ENCODE measurements around the gene KLHDC4. TPM values are rescaled to one million over a fixed set of nuclear protein-coding genes. Genes with fewer than 3 reads are reported as not detected.

Gene KLHDC4
- total and polyA plus RNA-seq, 9 of the 15 experiments (the other 6 are each of a cell fraction or from before 2014, with no cell fraction given): 1.3 to 68.1 (median 32.8) TPM

DNA sequence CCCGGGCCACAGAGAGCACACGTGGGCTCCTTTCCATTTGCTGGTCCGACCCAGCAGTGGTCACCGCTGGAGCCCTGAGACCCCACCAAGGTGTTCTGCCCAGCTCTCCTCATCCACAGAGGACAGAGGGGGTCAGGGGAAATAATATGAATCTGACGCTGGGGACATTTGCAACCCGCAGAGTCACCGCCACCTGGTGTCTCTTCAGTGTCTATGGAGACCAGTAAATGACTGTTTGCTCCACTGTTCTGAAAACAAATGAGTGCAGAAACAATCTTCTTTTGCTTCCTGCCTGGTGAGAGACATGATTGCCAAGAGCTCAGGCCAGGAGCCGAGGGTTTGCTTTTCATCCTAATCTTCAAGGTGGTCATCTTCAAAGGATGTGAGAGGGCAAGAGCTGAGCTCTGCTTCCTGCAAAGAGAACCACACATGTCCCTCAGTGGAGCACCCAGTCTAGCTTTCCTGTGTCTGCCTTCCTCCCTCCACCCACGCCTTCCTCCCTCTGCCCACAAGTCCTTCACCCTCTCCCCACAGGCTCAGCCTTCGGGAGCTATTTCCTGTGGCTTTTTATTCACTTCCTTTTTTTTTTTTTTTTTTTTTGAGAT is 14.7 kb upstream of the KLHDC4 start (continued):
- TF ChIP-seq, protein P1, sequence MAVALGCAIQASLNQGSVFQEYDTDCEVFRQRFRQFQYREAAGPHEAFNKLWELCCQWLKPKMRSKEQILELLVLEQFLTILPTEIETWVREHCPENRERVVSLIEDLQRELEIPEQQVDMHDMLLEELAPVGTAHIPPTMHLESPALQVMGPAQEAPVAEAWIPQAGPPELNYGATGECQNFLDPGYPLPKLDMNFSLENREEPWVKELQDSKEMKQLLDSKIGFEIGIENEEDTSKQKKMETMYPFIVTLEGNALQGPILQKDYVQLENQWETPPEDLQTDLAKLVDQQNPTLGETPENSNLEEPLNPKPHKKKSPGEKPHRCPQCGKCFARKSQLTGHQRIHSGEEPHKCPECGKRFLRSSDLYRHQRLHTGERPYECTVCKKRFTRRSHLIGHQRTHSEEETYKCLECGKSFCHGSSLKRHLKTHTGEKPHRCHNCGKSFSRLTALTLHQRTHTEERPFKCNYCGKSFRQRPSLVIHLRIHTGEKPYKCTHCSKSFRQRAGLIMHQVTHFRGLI (CRISPR knock-in tag; IDR thresholded peaks at IDR 0.05): no peak
- TF ChIP-seq ETV1 (tag; conservative IDR thresholded peaks at IDR 0.05; ENCODE audit: low read depth) (peak; percentile 54), SIRT6 (IDR thresholded peaks at IDR 0.05; ENCODE audit: low read depth, low read length) (no peak), NONO (IDR thresholded peaks at IDR 0.05; ENCODE audit: low read depth in 2 of 2, low read length in 1 of 2) (no peak), LEF1 (IDR thresholded peaks at IDR 0.05) (peak; percentile 57; the same call in 1 of the 2 replicates), NCOA4 (IDR thresholded peaks at IDR 0.05; ENCODE audit: partially characterized antibody) (no peak), ZNF146 (CRISPR knock-in tag; IDR thresholded peaks at IDR 0.05; ENCODE audit: unreplicated experiment) (no peak), KDM5B (IDR thresholded peaks at IDR 0.05; ENCODE audit: insufficient replicate concordance, low read depth, low read length) (no peak), CBX8 (IDR thresholded peaks at IDR 0.05; ENCODE audit: borderline replicate concordance, extremely low read depth, low read depth, low read length, poor library complexity, severe bottlenecking) (no peak), GTF2E2 (tag; IDR thresholded peaks at IDR 0.05) (no peak), RBFOX2 (IDR thresholded peaks at IDR 0.05; ENCODE audit: low read depth, low read length) (peak; percentile 42; the same call in 1 of the 2 replicates), ZNF140 (CRISPR knock-in tag; IDR thresholded peaks at IDR 0.05) (no peak), ZNF766 (CRISPR knock-in tag; conservative IDR thresholded peaks at IDR 0.05) (peak; percentile 72; the same call in 1 of the 2 replicates), SMAD3 (CRISPR knock-in tag; conservative IDR thresholded peaks at IDR 0.05) (0 out of 2 replicates have a peak, but pooled peaks have one; percentile 15), SMARCA4 (IDR thresholded peaks at IDR 0.05) (peak; percentile 33; the same call in 1 of the 2 replicates), EP300 (IDR thresholded peaks at IDR 0.05; ENCODE audit: low read length) (peak; percentile 36), SIN3B (IDR thresholded peaks at IDR 0.05; ENCODE audit: low read depth) (no peak), ETV5 (CRISPR knock-in tag; IDR thresholded peaks at IDR 0.05; ENCODE audit: low read depth) (0 out of 2 replicates have a peak, but pooled peaks have one; percentile 44), NRF1 (conservative IDR thresholded peaks at IDR 0.05 in 1 of 2, IDR thresholded peaks at IDR 0.05 in 1 of 2) (no peak), ASH1L (IDR thresholded peaks at IDR 0.05; ENCODE audit: borderline replicate concordance, low read depth, partially characterized antibody) (no peak), ELF2 (CRISPR knock-in tag; IDR thresholded peaks at IDR 0.05) (no peak), SIN3A (IDR thresholded peaks at IDR 0.05; ENCODE audit: borderline replicate concordance in 2 of 2, control insufficient read depth in 1 of 2, low read depth in 2 of 2, low read length in 2 of 2) (no peak)
- TF ChIP-seq, protein P2, sequence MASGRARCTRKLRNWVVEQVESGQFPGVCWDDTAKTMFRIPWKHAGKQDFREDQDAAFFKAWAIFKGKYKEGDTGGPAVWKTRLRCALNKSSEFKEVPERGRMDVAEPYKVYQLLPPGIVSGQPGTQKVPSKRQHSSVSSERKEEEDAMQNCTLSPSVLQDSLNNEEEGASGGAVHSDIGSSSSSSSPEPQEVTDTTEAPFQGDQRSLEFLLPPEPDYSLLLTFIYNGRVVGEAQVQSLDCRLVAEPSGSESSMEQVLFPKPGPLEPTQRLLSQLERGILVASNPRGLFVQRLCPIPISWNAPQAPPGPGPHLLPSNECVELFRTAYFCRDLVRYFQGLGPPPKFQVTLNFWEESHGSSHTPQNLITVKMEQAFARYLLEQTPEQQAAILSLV (tag; IDR thresholded peaks at IDR 0.05): no peak
- TF ChIP-seq, protein P3, sequence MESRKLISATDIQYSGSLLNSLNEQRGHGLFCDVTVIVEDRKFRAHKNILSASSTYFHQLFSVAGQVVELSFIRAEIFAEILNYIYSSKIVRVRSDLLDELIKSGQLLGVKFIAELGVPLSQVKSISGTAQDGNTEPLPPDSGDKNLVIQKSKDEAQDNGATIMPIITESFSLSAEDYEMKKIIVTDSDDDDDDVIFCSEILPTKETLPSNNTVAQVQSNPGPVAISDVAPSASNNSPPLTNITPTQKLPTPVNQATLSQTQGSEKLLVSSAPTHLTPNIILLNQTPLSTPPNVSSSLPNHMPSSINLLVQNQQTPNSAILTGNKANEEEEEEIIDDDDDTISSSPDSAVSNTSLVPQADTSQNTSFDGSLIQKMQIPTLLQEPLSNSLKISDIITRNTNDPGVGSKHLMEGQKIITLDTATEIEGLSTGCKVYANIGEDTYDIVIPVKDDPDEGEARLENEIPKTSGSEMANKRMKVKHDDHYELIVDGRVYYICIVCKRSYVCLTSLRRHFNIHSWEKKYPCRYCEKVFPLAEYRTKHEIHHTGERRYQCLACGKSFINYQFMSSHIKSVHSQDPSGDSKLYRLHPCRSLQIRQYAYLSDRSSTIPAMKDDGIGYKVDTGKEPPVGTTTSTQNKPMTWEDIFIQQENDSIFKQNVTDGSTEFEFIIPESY (CRISPR knock-in tag; IDR thresholded peaks at IDR 0.05): peak; percentile 27; the same call in 1 of the 2 replicates
